IPS-20b (cell line): Measurements from ENCODE around the gene SIKE1.
"Not testable (repeated sequence)": the region's sequence is repeated elsewhere in the genome, so short reads cannot be mapped to it uniquely, and the experiment has no call there.

Experiments used
- H3K27ac ChIP-seq: one replicate; pipeline ENCODE4 v1.5.1; 2013; ENCODE audit warnings: low read length
- H3K27me3 ChIP-seq: 2 replicates; pipeline ENCODE4 v1.6.1; 2013; ENCODE audit warnings: mild to moderate bottlenecking, low read length, inconsistent platforms; ENCODE audit not compliant: insufficient read depth
- H3K36me3 ChIP-seq: 2 replicates; pipeline ENCODE4 v1.6.1; 2013; ENCODE audit warnings: low read depth, mild to moderate bottlenecking, inconsistent platforms, low read length, moderate library complexity; ENCODE audit not compliant: insufficient read depth
- H3K4me1 ChIP-seq: 2 replicates; pipeline ENCODE4 v1.6.1; 2013; ENCODE audit warnings: mild to moderate bottlenecking, control low read depth, inconsistent platforms, low read length, moderate library complexity; ENCODE audit not compliant: insufficient read depth
- H3K4me3 ChIP-seq: 2 replicates; pipeline ENCODE4 v1.5.1; 2013; ENCODE audit warnings: mild to moderate bottlenecking, low read length, inconsistent platforms
- H3K9ac ChIP-seq: 2 replicates; pipeline ENCODE4 v1.6.1; 2013; ENCODE audit warnings: low read depth, mild to moderate bottlenecking, inconsistent platforms, low read length, moderate library complexity
- H3K9me3 ChIP-seq: 2 replicates; pipeline ENCODE4 v1.6.1; 2013; ENCODE audit warnings: mild to moderate bottlenecking, low read depth, low read length, inconsistent platforms; ENCODE audit not compliant: insufficient read depth

Gene SIKE1

GRCh38 chr1:114779722-114780121, 763 bp downstream of the SIKE1 start:
- Histone ChIP-seq H3K4me1 (peaks cover 2% of the 10 kb centered on the region; the same call in 1 of the 2 replicates), H3K27me3 (peaks cover 23% of the 10 kb centered on the region), H3K27ac (peak overlapping the region; percentile 33), H3K9ac (peak overlapping the region; percentile 96), H3K4me3 (peak overlapping the region; percentile 99), H3K36me3 (peaks cover 40% of the 10 kb centered on the region), H3K9me3 (no peaks in the 10 kb centered on the region)

- not testable (repeated sequence) for H3K27me3 ChIP-seq, H3K27ac ChIP-seq, H3K9me3 ChIP-seq, H3K4me3 ChIP-seq, H3K4me1 ChIP-seq, H3K9ac ChIP-seq
- H3K36me3 ChIP-seq = peaks cover 69% of the 10 kb centered on the region
These were observed 3.8 kb downstream of the SIKE1 start for GRCh38 chr1:114776726-114777125.

GRCh38 chr1:114771992-114772391, 8.5 kb downstream of the SIKE1 start:
- Histone ChIP-seq H3K4me3 (no peak overlapping the region), H3K9ac (no peak overlapping the region), H3K27ac (no peak overlapping the region), H3K9me3 (no peaks in the 10 kb centered on the region), H3K4me1 (no peaks in the 10 kb centered on the region), H3K36me3 (peaks cover 67% of the 10 kb centered on the region), H3K27me3 (no peaks in the 10 kb centered on the region)

- H3K9ac ChIP-seq = no peak overlapping the region
- no peak overlapping the region for H3K4me3 ChIP-seq
- H3K27me3 ChIP-seq = no peaks in the 10 kb centered on the region
- H3K4me1 ChIP-seq = no peaks in the 10 kb centered on the region
- no peak overlapping the region for H3K27ac ChIP-seq
- no peaks in the 10 kb centered on the region for H3K9me3 ChIP-seq
- peaks cover 60% of the 10 kb centered on the region for H3K36me3 ChIP-seq
These were observed 9.5 kb downstream of the SIKE1 start for GRCh38 chr1:114770989-114771388.

GRCh38 chr1:114764689-114765088, 15.8 kb downstream of the SIKE1 start:
- no peak overlapping the region for H3K9ac ChIP-seq
- no peaks in the 10 kb centered on the region for H3K4me1 ChIP-seq
- peaks cover 6% of the 10 kb centered on the region; the same call in 1 of the 2 replicates for H3K36me3 ChIP-seq
- H3K4me3 ChIP-seq = no peak overlapping the region
- no peak overlapping the region for H3K27ac ChIP-seq
- H3K27me3 ChIP-seq = no peaks in the 10 kb centered on the region
- no peaks in the 10 kb centered on the region for H3K9me3 ChIP-seq

- Histone ChIP-seq H3K4me1 (peaks cover 17% of the 10 kb centered on the region), H3K9me3 (no peaks in the 10 kb centered on the region), H3K4me3 (peak overlapping the region; percentile 91), H3K36me3 (peaks cover 19% of the 10 kb centered on the region), H3K27ac (peak overlapping the region; percentile 50), H3K9ac (peak overlapping the region; percentile 100; the same call in 1 of the 2 replicates), H3K27me3 (no peaks in the 10 kb centered on the region)
These were observed 22.1 kb downstream of the SIKE1 start for GRCh38 chr1:114758256-114758832.

- Histone ChIP-seq H3K9me3 (no peaks in the 10 kb centered on the region), H3K9ac (peak within 1 kb of the TSS; percentile 100), H3K27ac (peak within 1 kb of the TSS; percentile 98), H3K36me3 (peaks cover 19% of the 10 kb centered on the region), H3K4me1 (peaks cover 18% of the 10 kb centered on the region), H3K4me3 (peak within 1 kb of the TSS; percentile 91), H3K27me3 (no peaks in the 10 kb centered on the region)
These were observed 22.8 kb downstream of the SIKE1 start, which contains the start of gene CSDE1 for GRCh38 chr1:114757455-114758255. Gene CSDE1 (minus strand): TSS chr1:114757984. CDS start chr1:114739890, 18,094 bp downstream.

- H3K27me3 ChIP-seq = no peaks in the 10 kb centered on the region
- H3K27ac ChIP-seq = peak overlapping the region; percentile 95
- H3K4me3 ChIP-seq = peak overlapping the region; percentile 91
- no peaks in the 10 kb centered on the region for H3K9me3 ChIP-seq
- peak overlapping the region; percentile 100 for H3K9ac ChIP-seq
- peaks cover 19% of the 10 kb centered on the region for H3K36me3 ChIP-seq
- peaks cover 21% of the 10 kb centered on the region for H3K4me1 ChIP-seq
These were observed 23.5 kb downstream of the SIKE1 start for GRCh38 chr1:114756949-114757454.

GRCh38 chr1:114756009-114756892, 24.2 kb downstream of the SIKE1 start:
- Histone ChIP-seq H3K4me3 (peak overlapping the region; percentile 91), H3K9ac (peak overlapping the region; percentile 100), H3K27ac (peak overlapping the region; percentile 95), H3K4me1 (peaks cover 21% of the 10 kb centered on the region), H3K36me3 (peaks cover 19% of the 10 kb centered on the region), H3K27me3 (no peaks in the 10 kb centered on the region), H3K9me3 (no peaks in the 10 kb centered on the region)

GRCh38 chr1:114755006-114755931, 25.2 kb downstream of the SIKE1 start:
- Histone ChIP-seq H3K27ac (no peak overlapping the region), H3K27me3 (no peaks in the 10 kb centered on the region), H3K4me3 (peak overlapping the region; percentile 91), H3K9me3 (no peaks in the 10 kb centered on the region), H3K36me3 (peaks cover 28% of the 10 kb centered on the region), H3K9ac (peak overlapping the region; percentile 100; the same call in 1 of the 2 replicates), H3K4me1 (peaks cover 21% of the 10 kb centered on the region)
